Measurements from ENCODE around the gene PHLDA2. TPM values are rescaled to one million over a fixed set of nuclear protein-coding genes. Genes with fewer than 3 reads are reported as not detected.
A peak's percentile ranks its signal among the peaks of the same experiment; 100 is the strongest.

The PHLDA2 gene
- total and polyA plus RNA-seq, 12 donors = 0.39 to 14.2 (median 0.89) TPM; not detected in 1

DNA sequence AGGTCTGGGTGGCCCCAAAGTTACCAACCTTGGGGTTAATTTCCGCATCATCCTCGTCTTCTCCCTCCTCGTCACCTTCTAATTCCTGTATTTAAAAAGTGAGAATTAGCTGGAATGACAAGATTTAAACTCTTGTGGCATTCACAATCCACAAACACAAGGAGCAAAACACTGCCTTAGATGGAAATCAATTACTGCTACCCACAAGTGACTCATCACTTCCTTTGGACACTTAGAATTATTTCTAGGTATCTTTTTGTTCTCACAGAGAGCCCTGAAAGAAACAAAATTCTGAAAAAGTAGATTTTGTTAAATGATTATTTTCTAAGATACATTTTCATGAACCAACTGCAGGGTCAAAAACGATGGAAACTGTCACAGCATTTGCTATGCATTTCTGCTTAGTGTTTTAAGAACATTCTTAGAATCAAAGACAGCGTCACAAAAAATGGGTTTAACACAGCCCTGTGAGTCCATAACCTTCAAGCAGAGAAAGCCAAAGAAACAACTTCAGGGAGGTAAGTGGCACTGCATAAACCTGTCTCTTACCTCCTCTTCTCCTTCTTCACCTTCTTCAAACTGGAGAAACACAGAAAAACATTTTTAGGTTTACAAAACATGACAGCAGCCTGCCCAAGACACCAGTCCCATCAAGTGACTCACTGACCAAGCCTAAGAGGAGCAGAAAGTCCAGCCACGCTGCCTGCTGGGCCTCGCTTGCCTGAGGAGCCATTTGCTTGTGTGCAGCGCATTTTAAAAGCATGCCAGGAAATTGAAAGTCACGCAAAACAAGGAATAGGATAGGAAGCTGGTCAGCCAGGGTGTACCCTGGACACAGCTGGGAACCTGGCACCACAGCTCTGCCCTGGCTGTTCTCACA is 22.3 kb upstream of the PHLDA2 start:
- TF ChIP-seq, protein P1, sequence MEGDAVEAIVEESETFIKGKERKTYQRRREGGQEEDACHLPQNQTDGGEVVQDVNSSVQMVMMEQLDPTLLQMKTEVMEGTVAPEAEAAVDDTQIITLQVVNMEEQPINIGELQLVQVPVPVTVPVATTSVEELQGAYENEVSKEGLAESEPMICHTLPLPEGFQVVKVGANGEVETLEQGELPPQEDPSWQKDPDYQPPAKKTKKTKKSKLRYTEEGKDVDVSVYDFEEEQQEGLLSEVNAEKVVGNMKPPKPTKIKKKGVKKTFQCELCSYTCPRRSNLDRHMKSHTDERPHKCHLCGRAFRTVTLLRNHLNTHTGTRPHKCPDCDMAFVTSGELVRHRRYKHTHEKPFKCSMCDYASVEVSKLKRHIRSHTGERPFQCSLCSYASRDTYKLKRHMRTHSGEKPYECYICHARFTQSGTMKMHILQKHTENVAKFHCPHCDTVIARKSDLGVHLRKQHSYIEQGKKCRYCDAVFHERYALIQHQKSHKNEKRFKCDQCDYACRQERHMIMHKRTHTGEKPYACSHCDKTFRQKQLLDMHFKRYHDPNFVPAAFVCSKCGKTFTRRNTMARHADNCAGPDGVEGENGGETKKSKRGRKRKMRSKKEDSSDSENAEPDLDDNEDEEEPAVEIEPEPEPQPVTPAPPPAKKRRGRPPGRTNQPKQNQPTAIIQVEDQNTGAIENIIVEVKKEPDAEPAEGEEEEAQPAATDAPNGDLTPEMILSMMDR (IDR thresholded peaks at IDR 0.05) = no peak
- H3K36me3 ChIP-seq = peaks cover 0 to 100% (median 67%) of the 10 kb centered on the region in 9 donors
- H3K4me3 ChIP-seq = no peak overlapping the region
- no peak for DNase-seq
- intact Hi-C loops (cut with DNase I) = no loop called here
- H3K27me3 ChIP-seq = no peaks in the 10 kb centered on the region
- H3K27ac ChIP-seq = peak overlapping the region in 1 of 10 donors; percentile 17
- no peaks in the 10 kb centered on the region for H3K9me3 ChIP-seq
- peaks cover 0 to 20% (median 4%) of the 10 kb centered on the region in 9 donors for H3K4me1 ChIP-seq
- no peak for ATAC-seq
- WGBS, 2 donors = 87 to 89% methylated on average over 9 of the region's 9 CpGs

DNA sequence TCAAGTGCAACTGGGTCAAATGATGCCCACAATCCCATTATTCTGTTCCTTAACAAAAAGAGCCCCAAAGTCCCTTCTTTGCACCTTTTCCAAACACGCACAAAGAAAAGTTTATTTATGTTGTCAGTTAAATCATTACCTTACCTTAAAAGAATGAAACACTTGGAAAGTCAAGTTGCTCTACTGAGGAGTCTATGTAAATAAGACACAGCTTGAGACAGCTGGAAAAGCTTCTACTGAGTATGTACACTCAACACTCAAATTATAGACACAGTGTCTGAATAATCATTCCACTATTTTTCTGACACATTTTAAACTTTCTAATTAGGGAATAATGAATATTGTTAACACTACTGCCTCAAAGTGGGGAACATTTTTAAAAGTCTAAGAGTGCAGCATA is 21.6 kb upstream of the PHLDA2 start:
- intact Hi-C loops (cut with DNase I) = no loop called here
- Histone ChIP-seq H3K9me3 (no peaks in the 10 kb centered on the region), H3K27ac (no peak overlapping the region), H3K4me3 (no peak overlapping the region), H3K4me1 (peaks cover 4 to 27% (median 9%) of the 10 kb centered on the region in 9 donors), H3K36me3 (peaks cover 0 to 96% (median 60%) of the 10 kb centered on the region in 9 donors), H3K27me3 (no peaks in the 10 kb centered on the region)
- ATAC-seq (no peak), DNase-seq (no peak)
- TF ChIP-seq, protein P1 (IDR thresholded peaks at IDR 0.05) = no peak
- 74 to 84% methylated on average over 1 of the region's 1 CpG for WGBS, 2 donors

DNA sequence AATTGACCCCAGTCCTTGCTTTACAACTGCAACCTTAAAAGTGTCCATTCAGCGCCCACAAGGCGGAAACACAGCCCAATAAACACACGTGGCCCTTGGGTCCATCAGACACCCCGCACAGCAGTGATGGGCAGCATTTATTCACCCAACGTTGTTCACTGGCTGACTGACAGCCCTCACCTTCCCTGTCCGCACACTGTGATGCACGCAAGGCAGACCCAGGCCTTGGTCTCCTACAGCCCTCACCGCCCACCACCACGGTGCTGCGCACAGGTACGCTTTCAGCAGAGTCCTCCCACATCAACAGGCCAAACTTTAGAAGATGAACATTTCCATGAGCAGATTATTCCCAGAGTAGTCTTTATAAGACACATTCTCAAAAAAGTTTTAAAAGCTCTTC is 20.7 kb upstream of the PHLDA2 start:
- Histone ChIP-seq H3K4me1 (peaks cover 5 to 36% (median 14%) of the 10 kb centered on the region in 9 donors), H3K36me3 (peaks cover 0 to 91% (median 53%) of the 10 kb centered on the region in 9 donors), H3K27ac (no peak overlapping the region), H3K4me3 (no peak overlapping the region), H3K27me3 (no peaks in the 10 kb centered on the region), H3K9me3 (no peaks in the 10 kb centered on the region)
- intact Hi-C loops (cut with DNase I) = no loop called here
- DNase-seq (no peak), ATAC-seq (no peak)
- TF ChIP-seq, protein P1 (IDR thresholded peaks at IDR 0.05) = no peak
- WGBS, 2 donors = 93 to 94% methylated on average over 11 of the region's 11 CpGs

DNA sequence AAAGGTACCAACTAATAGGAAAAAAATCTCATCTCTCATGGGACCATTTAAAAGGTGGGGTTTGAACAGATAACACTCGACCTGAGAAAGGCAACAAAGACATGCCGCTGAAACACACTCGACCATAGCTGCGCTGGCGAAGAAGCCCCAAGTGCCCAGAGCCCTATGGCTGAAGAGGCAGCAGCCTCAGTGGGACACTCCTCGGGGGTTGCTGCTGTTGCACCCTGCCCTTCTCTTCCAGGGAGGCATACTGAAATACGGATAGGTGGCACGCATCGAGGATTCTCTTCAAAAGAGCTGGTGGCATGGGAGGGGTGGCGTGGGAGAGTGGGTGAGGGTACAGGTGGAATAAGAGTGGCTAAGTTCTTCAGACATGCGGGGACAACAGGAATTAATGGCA is 18.5 kb upstream of the PHLDA2 start:
- ATAC-seq (no peak), DNase-seq (no peak)
- TF ChIP-seq, protein P1 (IDR thresholded peaks at IDR 0.05) = no peak
- Histone ChIP-seq H3K4me1 (peaks cover 5 to 47% (median 19%) of the 10 kb centered on the region in 9 donors), H3K27ac (no peak overlapping the region), H3K9me3 (no peaks in the 10 kb centered on the region), H3K27me3 (no peaks in the 10 kb centered on the region), H3K36me3 (peaks cover 0 to 86% (median 31%) of the 10 kb centered on the region in 9 donors), H3K4me3 (no peak overlapping the region)
- intact Hi-C loops (cut with DNase I) = no loop called here
- 91 to 93% methylated on average over 11 of the region's 11 CpGs for WGBS, 2 donors
